ENCODE results near the gene NEURL1. TPM values are rescaled to one million over a fixed set of nuclear protein-coding genes. Genes with fewer than 3 reads are reported as not detected.

NEURL1 gene
- total RNA-seq, 1 experiment from 2014 or later = 1.7 TPM

- Histone ChIP-seq H3F3A (ENCODE audit: low read length, unreplicated experiment) (no peaks in the 10 kb centered on the region), H2AFZ (ENCODE audit: low read length) (no peak overlapping the region), H3K4me2 (ENCODE audit: low read length) (no peak overlapping the region), H3K9me3 (ENCODE audit: low read length) (no peaks in the 10 kb centered on the region), H4K20me1 (ENCODE audit: low read length) (no peaks in the 10 kb centered on the region), H3K9ac (ENCODE audit: low read length) (no peak overlapping the region), H3K9me2 (replicated peaks; ENCODE audit: low read length) (no peaks in the 10 kb centered on the region), H3K79me2 (ENCODE audit: low read length) (no peaks in the 10 kb centered on the region), H3K36me3 (ENCODE audit: low read depth, low read length) (peaks cover 5% of the 10 kb centered on the region; the same call in 1 of the 2 replicates), H3K27me3 (ENCODE audit: low read length) (no peaks in the 10 kb centered on the region), H3K4me1 (ENCODE audit: insufficient read depth, low read length) (peaks cover 23% of the 10 kb centered on the region), H3K27ac (ENCODE audit: low read length) (no peak overlapping the region), H3K4me3 (ENCODE audit: low read length) (no peak overlapping the region)
- DNase-seq (no peak), ATAC-seq (no peak)
- BruUV-seq (replicated peaks) = no TSS peak
- ChIA-PET CTCF (no interaction called here), POLR2A (ENCODE audit: unreplicated experiment) (no interaction called here)
- intact Hi-C loops (cut with micrococcal nuclease) = no loop called here
- TF ChIP-seq EZH2 (IDR thresholded peaks at IDR 0.05; ENCODE audit: low read length, unreplicated experiment) = no peak
- TF ChIP-seq EZH2phosphoT487 (IDR thresholded peaks at IDR 0.05; ENCODE audit: borderline replicate concordance, low read length) = no peak
These were observed 44.0 kb upstream of the NEURL1 start for GRCh38 chr10:103449208-103450144.

- Histone ChIP-seq H3K36me3 (ENCODE audit: low read depth, low read length) (no peaks in the 10 kb centered on the region; the same call in 1 of the 2 replicates), H3K9me2 (replicated peaks; ENCODE audit: low read length) (no peaks in the 10 kb centered on the region), H3F3A (ENCODE audit: low read length, unreplicated experiment) (no peaks in the 10 kb centered on the region), H3K9me3 (ENCODE audit: low read length) (no peaks in the 10 kb centered on the region), H3K4me2 (ENCODE audit: low read length) (peak overlapping the region; percentile 66), H3K4me1 (ENCODE audit: insufficient read depth, low read length) (peaks cover 23% of the 10 kb centered on the region), H3K4me3 (ENCODE audit: low read length) (no peak overlapping the region), H4K20me1 (ENCODE audit: low read length) (no peaks in the 10 kb centered on the region), H3K27ac (ENCODE audit: low read length) (peak overlapping the region; percentile 79), H3K9ac (ENCODE audit: low read length) (no peak overlapping the region), H3K79me2 (ENCODE audit: low read length) (no peaks in the 10 kb centered on the region), H2AFZ (ENCODE audit: low read length) (no peak overlapping the region), H3K27me3 (ENCODE audit: low read length) (no peaks in the 10 kb centered on the region)
- ATAC-seq = no peak
- DNase-seq = no peak
- ChIA-PET POLR2A (ENCODE audit: unreplicated experiment) (no interaction called here), CTCF (no interaction called here)
- intact Hi-C loops (cut with micrococcal nuclease) = no loop called here
- TF ChIP-seq EZH2 (IDR thresholded peaks at IDR 0.05; ENCODE audit: low read length, unreplicated experiment) (no peak), EZH2phosphoT487 (IDR thresholded peaks at IDR 0.05; ENCODE audit: borderline replicate concordance, low read length) (no peak), CTCF (conservative IDR thresholded peaks at IDR 0.05; ENCODE audit: low read depth, low read length) (no peak)
- no TSS peak for BruUV-seq (replicated peaks)
These were observed 43.3 kb upstream of the NEURL1 start for GRCh38 chr10:103450201-103450695.

GRCh38 chr10:103451091-103451813, 42.3 kb upstream of the NEURL1 start:
- ATAC-seq (peak; percentile 79), DNase-seq (peak; percentile 87)
- Histone ChIP-seq H3K9me3 (ENCODE audit: low read length) (no peaks in the 10 kb centered on the region), H3K4me2 (ENCODE audit: low read length) (peak overlapping the region; percentile 66), H3K27me3 (ENCODE audit: low read length) (no peaks in the 10 kb centered on the region), H3K79me2 (ENCODE audit: low read length) (no peaks in the 10 kb centered on the region), H3K27ac (ENCODE audit: low read length) (peak overlapping the region; percentile 79), H3K4me3 (ENCODE audit: low read length) (peak overlapping the region; percentile 21; the same call in 1 of the 2 replicates), H2AFZ (ENCODE audit: low read length) (peak overlapping the region; percentile 59; the same call in 1 of the 2 replicates), H3F3A (ENCODE audit: low read length, unreplicated experiment) (no peaks in the 10 kb centered on the region), H3K9me2 (replicated peaks; ENCODE audit: low read length) (no peaks in the 10 kb centered on the region), H3K9ac (ENCODE audit: low read length) (peak overlapping the region; percentile 33; the same call in 1 of the 2 replicates), H3K4me1 (ENCODE audit: insufficient read depth, low read length) (peaks cover 23% of the 10 kb centered on the region), H4K20me1 (ENCODE audit: low read length) (no peaks in the 10 kb centered on the region), H3K36me3 (ENCODE audit: low read depth, low read length) (no peaks in the 10 kb centered on the region; the same call in 1 of the 2 replicates)
- TF ChIP-seq EZH2 (IDR thresholded peaks at IDR 0.05; ENCODE audit: low read length, unreplicated experiment) (no peak), EZH2phosphoT487 (IDR thresholded peaks at IDR 0.05; ENCODE audit: borderline replicate concordance, low read length) (no peak), CTCF (conservative IDR thresholded peaks at IDR 0.05; ENCODE audit: low read depth, low read length) (no peak)
- ChIA-PET POLR2A (ENCODE audit: unreplicated experiment) (interaction anchor here (0.5 kb wide), 1 partner anchor 53 kb away, joined by 7 read pairs; no protein-coding TSS in a partner anchor), CTCF (interaction anchor here (0.5 to 0.6 kb wide), 3 partner anchors 138 to 1028 kb away, joined by 3 to 4 read pairs (median 3); no protein-coding TSS in a partner anchor)
- BruUV-seq (replicated peaks) = no TSS peak
- intact Hi-C loops (cut with micrococcal nuclease) = no loop called here

All from PC-3 (cell line).